IPS-NIHi7 (cell line): ENCODE data around the gene RIPOR2.
"Not testable (repeated sequence)": the region's sequence is repeated elsewhere in the genome, so short reads cannot be mapped to it uniquely, and the experiment has no call there.

Source experiments
- DNase-seq: peaks from one replicate; pipeline ENCODE4 v3.0.0; 2012; ENCODE audit warnings: mixed read lengths; ENCODE audit errors: extremely low spot score

RIPOR2 gene

DNA sequence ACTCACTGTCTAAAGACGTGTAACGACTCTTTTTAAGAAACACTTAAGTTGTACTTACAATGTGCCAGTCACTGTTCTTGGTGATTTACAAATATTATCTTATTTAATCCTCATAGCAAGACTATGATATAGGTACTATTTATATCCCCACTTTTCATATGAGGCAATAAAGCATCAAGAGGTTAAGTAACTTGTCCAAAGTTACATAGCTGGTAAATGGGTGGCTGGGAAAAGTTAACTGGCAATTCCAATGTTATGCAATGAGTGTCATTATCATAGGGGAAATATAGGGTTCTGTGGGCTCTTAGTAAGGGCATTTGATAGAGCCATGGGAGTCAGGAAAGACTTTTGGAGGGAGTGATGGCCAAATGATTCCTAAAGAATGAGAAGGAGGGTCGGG is 21.4 kb upstream of the RIPOR2 start:
- no peak for DNase-seq

DNA sequence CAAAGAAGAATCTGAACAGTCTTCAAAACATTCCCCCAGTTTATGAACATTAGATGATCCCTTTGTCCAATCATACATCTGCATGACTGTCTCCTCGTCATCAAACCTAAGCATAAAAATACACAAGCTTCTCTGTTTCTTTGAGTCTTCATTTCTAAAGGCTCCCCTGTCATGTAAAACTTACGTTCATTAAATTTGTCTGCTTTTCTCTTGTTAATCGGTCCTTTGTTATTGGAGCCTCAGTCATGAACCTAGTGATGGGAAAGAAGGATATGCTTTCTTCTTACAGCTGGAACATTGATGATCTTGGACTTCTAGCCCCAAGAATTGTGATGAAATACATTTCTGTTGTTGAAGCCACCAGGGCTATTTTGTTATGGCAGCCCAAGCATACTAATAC is 18.0 kb upstream of the RIPOR2 start:
- no peak for DNase-seq

DNA sequence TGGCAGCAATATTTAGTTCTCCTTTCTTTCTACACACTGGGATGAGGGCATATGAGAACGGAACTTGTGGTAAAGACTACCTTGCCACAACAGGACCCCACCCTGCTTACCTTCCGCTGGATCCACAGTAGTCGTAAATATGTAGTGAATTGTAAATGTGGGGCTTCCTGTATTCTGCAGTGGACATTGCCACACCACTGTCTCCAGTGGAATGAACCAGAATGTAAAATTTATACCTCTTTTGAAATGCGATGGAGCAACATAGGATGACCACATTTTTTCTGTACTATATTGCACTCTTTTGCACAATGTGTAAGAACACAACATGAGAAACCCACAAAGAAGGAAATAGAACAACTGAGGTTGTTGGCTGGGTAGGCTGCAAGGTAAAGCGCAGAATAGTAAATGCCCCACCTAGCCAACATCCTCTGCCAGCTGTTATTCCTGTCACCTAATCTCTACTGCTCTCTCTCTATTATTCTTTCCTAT is 16.1 kb upstream of the RIPOR2 start:
- no peak for DNase-seq

DNA sequence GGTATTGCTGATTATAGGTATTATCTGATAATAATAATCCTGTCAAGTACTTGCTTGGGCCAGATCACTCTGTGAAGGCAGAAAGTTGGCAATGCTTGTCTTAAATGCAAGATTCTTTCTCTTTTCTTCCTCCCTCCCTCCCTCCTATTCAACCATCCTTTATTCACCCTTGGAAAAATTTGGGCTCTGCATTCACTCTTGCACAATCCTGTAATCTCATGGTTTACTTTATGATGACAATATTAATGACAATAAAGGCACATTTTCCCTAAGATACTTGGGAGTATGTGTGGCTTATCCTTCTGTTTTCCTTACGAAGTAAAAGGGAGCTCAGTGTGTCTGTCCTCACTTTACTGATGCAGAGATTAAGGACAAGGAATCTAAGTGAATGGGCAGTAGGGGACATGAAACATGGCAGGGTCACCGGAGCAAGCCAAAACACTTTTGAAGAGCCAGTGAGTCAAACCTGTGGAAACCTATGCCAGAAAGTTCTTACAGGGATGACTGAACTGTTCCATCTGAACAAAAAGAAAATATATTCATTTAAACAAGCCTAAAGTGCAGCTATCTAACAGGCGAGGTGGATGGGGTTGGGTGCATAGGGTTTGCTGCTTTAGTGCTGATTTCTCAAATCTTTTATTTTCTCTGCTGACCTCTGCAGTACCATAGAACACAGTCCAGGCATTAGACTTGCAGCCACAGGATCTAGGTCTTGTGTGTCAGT is 14.6 kb upstream of the RIPOR2 start:
- DNase-seq: no peak

DNA sequence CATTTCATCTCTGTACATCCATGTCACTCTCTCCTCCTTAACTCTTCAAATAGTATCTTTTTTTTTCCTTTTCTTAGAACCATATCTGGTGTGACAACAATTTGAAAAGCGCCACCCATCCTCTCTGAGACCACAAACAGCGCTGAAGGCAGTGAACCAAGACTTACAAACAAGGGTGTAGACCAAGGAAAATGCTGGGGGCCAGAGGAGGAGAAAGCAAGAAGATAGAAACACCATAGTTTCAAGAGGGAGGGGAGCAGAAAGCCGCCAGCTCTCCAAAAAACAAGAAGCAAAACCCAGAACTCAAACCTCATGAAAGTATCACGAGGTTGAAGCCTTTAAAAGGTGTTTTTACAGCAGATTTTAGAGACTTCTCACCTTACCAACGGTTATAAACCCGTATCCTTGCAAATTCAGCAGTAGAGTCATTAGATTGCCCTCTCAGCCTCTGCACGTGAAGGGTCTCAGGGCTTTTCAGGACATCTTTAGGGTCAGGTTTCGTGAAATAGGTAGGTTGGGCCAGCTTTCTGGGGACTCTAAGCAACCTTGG is 13.3 kb upstream of the RIPOR2 start:
- no peak for DNase-seq

DNA sequence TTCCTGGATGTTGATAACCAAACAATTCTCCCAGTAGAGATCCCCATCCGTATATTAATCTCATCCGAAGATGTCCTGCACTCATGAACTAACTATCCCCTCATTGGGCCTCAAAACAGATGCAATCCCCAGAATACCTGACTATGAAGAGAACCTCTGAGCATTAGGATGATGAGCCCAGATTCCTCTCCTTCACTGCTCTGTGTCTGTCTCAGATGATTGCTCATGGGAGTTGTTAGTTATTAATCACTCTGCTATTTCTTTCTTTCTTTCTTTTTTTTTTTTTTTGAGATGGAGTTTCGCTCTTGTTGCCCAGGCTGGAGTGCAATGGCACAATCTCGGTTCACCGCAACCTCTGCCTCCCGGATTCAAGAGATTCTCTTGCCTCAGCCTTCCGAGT is 12.5 kb upstream of the RIPOR2 start:
- not testable (repeated sequence) for DNase-seq

DNA sequence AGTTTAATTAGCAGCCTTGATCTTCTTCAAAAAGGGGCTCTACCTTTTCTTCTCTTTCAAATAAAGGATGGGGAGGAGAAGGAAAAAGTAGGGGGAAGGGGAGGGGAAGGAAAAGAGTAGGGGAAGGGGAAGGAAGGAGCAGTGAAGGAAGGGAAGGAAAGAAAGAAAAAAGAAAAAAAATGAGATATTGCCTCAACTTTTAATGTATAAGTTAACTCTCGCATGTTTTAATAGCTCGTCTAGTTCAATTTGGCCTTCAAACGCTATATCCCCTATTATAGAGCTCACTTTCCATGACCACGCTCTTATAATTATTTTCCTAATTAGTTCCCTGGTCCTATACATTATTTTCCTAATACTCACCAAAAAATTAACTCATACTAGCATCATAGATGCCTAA is 11.9 kb upstream of the RIPOR2 start:
- no peak for DNase-seq

DNA sequence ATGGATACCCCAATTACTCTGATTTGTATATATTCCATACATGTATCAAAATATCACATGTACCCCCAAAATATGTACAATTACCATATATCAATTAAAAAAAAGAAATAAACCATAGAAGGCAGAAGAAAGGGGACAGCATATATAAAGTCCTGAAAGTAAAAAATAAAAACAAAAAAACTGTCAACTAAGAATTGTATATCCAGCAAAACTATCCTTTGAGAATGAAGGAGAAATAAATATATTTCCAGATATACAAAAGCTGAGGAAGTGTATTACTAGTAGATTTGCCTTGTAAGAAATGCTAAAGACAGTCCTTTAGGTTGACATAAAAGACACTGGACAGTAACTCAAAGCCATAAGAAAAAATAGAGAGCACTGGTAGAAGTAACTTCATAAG is 9.3 kb upstream of the RIPOR2 start:
- no peak for DNase-seq

DNA sequence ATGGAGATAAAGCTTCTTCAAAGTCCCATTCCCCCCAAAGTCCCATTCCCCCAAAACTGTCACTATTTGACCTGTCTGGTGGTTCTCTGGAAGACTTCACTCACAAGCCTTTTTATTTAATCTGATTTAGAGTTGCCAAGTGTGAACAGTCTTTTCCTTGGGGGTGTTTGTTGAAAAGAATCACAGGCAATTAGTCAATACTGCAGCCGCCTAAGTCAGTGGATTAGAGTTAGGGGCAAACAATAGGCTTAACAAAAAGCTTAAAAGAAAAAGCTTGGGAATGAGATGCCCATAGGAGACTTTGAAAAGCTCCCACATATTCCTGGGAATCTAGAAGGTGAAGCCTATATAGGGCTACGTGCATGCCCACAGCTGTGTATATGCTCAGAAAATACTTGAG is 8.0 kb upstream of the RIPOR2 start:
- no peak for DNase-seq

DNA sequence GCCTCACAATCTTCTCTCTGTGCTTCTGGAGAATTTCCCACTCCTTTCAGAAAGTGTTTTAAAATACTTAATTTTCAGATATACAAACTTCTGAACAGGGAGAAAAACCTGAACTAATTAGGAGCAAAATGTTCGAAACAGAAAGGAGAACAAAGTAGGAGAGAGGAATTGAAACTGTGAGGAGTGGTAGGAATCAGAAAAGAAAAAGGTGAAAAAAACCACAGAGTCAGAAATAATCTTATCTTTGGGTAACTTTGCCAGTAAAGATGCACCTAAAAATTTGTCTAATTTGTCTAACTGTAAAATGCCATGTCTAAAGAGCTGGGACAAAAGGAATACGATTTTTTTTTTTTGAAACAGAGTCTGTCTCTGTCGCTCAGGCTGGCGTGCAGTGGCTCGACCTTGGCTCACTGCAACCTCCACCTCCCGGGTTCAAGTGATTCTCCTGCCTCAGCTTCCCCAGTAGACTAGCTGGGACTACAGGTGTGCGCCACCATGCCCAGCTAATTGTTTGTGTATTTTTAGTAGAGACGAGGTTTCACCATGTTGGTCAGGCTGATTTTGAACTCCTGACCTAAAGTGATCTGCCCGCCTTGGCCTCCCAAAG is 4.7 kb upstream of the RIPOR2 start:
- no peak for DNase-seq

DNA sequence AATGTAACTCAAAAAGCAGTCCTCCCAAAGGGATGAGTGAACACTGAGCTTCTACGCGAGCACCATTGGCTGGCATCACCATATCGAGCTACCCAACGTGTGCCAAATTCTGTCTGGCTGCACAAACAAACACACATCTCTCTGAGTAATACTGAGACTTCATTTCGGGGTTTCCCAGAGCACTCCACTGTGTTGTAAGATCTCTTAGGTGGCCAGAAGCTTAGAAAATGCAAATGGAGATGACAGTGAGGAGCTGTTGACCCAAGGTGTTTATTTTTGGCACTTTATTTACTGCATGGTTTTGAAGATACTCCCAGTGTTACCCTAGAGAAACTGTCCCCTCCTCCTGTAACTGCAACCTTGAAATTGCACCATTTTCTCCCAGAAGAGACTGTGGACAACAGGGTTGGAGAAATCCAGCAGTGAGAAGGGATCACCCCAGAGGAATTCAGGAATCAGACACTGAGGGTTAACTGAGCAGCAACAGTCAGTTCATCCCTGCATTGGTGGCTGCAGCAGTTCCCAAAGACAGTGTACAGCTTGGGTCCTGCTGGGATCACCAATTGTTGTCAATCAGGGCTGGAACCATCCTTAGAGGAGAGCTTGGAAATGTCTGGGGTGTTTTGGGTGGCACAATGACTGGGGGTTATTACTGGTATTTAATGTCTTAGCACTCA is 1.0 kb upstream of the RIPOR2 start:
- no peak for DNase-seq

DNA sequence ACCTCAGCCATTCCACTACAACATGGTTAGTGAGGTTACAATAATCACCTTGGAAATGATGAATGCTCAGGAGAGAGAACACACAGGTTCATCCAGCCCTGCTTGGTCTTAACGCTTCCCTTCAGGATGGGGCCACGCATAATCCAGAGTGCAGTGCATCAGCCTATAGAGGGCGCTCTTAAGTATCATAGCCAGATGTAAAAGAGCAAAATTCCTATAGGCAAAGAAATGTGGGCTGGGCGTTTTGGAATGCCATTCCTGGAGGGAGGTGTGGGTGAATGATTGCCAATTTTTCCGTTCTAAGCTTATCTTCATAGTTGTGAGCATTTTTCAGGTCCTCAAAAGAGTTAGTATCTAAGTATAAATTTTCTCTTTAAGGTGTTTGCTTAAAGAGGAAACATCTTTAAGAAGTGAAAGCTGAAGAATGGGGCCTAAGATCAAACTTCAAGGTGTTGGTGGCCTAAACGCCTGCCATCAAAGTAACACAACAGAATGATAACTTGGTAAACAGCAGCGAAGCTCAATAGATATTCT is 1.8 kb downstream of the RIPOR2 start:
- peak; percentile 74 for DNase-seq

DNA sequence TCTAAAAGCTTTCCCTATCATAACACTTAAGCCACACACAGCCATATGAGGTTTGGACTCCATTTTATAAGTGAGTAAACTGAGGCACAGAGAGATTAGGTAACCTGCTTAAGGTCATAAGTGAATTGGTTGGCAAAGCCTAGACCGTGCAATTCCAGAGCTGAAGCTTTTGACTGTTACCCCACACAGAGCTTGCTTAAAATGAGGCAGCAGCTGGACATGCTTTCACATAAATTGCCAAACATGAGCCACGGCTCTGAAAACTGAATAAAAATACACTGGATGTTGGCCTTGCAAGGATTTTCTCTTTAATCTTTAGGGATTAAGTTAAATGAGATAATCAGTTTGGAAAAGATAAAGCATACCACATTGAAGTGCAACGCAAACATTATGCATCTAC is 2.5 kb downstream of the RIPOR2 start:
- DNase-seq: no peak

DNA sequence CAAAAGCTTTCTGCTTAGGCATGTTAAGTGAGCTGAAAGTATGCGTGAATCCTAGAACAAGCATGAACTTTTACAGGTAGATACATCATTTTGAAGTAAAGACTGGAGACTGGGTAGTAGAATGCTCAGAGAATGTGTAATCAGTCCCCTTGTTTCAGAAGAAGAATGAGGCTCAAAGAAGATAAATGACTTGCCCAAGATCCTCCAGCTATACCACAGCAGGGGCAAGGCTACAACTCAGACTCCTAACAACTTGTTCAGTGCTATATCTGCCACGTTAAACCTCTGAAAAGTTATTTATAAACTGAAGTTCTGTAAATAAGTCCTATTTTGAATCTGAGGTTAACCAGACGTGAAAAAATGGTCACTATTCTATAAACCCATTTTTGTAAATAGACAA is 2.9 kb downstream of the RIPOR2 start:
- DNase-seq: no peak

DNA sequence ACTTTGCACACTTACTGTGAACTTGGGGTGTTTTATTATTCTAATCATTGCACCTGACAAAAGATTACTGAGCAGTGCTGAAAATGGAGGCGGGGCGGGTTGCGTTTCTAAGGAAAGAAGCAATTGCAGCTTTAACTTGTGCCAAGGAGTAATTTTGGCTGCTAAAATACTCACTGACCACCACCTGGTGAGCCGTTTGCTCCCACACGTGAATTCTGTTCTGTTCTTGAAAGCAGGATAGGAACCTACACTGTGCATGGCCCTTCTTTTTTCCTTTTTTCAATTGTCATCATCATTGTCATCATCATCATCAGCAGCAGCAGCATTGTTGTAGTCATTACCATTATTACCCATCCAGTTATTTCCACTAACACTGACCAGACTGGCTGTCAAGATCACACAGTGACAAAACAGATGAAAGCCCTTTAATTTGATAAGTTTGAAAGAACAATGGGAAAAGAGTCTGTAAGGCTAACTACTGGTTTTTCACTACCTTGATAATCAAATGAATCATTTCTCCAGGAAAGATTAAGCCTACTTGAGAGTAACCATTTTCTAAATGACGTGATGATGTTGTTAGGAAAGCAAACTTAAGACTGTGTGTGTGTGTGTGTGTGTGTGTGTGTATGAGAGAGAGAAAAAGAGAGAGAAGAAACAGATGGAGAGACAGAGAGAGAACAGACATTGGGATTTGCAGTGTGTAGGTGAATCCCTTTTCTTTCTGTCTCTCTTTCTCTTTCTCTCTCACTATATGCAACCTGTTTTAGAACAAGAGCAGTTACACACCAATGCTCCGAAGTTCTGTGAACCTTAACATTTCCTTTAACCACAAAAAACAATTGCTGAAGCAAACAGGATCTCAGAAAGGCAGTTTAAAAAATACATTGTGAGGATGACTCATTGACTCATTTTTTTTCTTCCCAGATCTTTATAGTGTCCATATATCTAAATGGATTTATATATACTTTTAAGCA is 3.8 kb downstream of the RIPOR2 start:
- DNase-seq: no peak

DNA sequence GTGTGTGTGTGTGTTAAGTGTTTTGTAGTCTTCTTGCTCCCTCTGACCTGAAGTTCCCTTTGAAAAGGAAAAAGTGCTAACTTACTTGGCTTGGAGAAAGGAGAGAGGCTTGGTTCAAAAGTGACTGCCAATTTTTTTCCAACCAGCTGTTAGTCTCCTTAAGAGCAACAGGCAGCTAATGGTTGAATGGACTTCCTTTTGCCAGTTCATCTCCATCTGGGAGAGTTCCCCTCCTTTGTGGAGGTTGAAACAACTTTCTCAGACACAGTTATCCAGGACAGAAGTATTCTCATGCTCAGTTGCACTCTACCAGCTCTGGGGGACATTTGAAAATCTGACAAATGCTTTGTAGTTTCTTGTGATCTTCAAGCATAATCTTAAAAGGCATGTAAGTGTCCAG is 4.5 kb downstream of the RIPOR2 start:
- no peak for DNase-seq

DNA sequence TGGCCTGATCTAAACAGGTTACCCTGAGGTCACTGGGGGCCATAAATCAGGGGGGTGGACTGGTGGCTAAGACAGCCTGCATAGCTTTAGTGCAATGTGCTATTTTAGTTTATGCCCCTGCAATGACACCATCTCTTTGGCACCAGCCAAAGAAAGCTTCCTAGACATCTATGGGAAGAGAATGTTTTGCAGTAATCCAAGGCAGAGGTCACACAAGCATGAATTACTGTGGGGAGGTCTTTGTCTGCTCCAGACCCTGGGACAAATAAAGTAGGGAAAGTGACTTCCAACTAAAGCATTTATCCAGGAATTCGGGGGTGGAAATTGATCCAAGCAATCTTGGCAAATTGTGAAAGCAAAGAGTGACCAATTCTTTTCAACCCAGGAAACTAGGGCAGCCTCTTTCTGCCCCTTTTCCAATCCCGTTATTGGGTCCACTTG is 5.3 kb downstream of the RIPOR2 start:
- no peak for DNase-seq

DNA sequence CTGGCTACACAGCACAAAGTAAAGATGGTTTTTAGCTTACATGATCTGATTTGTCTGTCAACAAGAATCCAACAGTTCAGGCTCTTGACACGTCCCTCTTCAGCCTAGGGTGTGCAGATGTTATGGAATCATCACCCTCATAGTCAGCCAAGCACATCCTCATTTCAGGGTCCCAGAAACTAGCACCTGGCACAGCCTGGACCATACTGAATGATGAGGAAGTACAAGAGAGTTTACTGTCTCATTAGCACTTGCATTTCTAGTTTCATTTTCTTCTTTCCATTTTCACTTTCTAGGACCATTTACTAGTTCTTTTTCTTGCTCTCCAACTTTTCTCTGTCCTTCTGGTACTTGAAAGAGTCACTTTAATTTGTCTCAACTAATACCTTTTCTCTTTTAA is 6.5 kb downstream of the RIPOR2 start:
- no peak for DNase-seq

DNA sequence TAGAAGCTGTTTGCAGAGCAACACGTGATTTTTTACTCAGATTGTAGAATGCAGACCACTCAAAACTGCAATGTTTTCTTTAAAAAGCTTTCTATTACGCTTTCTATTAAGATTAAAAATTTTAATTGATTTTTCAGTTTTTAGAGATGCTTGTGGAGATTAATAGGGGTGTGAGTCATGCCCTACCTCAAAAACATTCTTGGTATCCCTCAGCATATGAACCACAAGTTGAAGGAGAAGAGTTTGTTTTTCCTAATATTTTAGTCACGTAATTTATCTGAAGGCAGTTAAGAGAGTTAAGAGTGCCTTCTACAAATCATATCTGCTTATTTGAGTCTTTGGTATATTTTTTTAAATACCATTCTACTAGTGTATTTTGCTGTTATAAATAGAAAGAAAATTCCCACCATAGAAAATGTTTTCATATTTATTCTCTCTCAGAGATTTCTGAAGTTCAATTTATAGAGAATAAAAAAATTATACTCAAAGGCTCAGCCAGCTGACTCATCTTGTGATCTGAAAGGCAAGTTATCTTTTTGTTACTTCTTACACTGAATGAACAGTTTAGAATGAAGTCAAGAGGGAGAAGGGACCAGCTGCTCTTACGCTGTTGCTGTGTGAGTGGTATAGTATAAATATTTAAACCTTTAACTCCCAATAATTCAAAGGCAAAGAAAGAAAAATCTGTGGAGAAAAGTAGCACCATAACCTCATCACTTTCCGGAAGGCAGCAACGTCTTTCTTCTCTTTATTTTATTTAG is 7.6 kb downstream of the RIPOR2 start:
- DNase-seq: no peak

DNA sequence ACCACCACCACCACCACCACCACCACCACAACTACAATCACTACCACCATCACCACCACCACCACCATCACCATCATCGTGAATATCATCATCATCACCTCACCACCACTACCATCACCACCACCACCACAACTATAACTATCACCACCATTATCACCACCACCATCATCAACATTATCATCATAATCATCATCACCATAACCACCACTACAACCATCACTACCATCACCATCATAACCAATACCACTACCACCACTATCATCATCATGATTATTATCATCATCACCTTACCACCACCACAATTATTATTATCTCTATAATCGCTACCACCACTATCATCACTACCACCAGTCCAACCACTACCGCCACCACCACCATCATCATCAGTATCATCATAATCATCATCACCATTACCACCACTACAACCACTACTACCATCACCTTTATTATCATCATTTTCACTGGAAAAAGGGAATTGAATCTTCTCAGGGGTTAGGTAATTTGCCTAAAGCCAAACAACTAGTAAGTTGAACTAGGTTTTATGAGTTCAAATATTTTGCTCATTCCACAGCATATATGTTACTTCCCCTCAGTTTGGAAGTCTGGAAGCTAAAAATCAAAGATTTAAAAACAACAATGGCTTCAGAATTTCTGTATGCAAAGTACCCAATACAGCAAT is 8.3 kb downstream of the RIPOR2 start:
- DNase-seq: no peak
